ENCODE data around the gene PRSS57.

The PRSS57 gene

DNA sequence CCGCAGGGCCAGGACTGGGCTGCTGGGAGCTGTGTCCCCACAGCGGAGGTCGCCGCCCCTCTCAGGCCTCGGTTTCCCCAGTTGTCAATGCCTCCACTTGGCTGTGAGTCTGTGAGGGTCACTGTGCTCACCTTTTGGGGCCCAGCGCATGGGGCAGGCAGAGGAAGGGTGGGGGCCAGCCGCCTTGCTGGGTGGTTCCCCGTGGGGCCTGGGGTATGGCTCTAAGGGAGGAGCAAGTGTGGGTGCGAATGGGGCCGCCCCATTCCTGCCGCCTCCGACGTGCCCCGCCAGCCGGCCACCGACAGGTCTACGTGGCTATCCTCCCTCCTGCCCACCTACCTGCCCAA, 56.4 kb downstream of the PRSS57 start:
- no peak for DNase-seq (ENCODE audit: low read depth)

Measured in stimulated activated CD8-positive, alpha-beta memory T cell treated with anti-CD3 and anti-CD28 coated beads, Interleukin-12 subunit alpha, Interleukin-12 subunit beta, amount 100 ng/mL, for 4 hours (primary cell).